CD4-positive, alpha-beta T cell treated with Interleukin-1 beta for 1 hour (primary cell): Measurements from ENCODE around the gene CLDN34.

Experiments
- DNase-seq, 2 donors: peaks; one replicate each; pipeline ENCODE4 v3.0.0-alpha.2; 2020 to 2022

The CLDN34 gene

DNA sequence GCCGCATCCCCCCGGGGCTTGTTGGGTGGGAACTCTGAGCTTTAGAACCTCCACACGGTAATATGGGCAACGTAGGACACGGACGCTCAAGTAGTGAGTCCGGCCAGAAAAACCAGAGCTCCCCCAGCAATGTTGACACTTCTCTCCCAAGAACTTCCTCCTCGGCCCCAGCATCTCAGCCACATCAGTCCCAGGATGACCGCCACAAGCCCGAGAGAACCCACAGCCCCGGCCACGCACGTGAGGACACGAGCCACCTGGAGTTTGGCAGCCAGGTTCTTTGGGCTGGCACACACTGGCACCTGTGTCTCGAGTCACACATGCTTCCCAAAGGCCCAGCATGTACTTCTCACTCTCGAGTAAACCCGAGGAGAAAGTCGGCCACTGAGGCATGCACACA, 16.3 kb downstream of the CLDN34 start:
- DNase-seq: no peak

DNA sequence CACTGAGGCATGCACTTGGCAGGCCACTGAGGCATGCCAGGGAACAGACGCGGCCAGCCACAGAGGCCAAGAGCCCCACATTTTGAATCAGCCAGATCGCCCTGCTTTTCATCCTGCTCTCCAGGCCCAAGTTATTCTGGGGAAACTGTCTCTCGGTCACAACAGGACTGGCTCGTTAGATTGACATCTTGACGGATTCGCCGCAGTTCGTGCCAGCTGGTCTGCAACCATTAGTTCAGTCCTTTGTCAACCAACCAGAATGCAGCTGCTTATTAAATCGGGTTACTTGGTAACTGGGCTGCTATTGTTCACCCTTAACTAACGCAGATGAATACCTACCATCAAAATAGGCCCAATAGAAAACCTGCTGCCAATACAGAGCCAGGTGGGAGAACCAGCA, 16.7 kb downstream of the CLDN34 start:
- no peak for DNase-seq

DNA sequence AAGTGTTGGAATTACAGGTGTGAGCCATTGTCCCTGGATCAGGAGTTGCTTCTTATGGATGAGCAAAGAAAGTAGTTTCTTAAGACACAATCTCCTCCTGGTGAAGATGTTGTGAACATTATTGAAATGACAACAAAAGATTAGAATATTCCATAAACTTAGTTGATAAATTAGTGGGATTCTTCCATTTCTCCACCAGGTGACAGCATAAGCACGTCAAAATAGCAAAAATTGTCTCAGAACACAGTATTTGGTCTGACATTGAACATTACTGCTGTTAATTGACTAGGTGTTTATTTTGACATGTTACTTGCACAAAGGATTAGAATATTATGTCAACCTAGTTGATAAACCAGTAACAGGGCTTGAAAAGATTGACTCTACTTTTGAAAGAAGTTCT, 21.6 kb downstream of the CLDN34 start:
- no peak for DNase-seq

DNA sequence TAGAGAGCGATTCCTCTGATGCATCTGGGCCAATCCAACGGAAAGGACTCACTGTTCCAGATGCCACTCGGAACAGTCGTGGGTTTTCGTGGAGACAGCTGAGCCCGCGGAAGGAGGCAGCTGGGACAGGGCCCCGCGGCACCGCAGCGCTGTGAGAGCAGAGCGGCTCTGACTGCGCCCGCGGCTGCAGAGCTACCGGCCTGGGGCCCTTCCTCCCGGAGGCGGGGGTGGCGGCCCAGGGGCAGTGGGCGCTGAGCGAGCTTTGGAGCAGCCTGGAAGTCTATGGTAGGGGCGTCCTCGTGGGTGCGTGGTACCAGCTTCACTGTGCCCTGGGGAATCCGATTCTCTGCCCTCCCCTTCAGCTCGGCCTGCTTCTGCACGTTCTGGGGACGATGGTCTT, 24.9 kb downstream of the CLDN34 start:
- DNase-seq: no peak

DNA sequence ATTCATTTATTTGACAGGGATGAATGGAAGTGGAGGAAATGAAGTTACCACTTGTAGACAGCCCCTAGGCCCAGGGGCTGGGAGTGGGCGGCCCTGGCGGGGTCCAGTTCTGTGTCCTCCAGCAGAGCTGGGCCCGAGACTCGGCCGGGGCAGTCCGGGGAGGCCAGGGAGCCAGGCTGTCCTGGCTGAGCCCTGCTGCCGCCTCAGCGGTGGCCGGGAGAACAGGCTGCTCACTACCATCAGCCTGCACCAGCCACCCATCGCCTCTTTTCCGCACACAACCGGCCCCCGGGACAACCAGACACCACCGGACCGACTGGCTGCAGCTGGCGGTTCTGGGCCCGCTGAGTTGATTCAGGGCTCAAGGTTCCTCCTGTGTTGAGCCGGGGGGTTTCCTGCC, 25.6 kb downstream of the CLDN34 start:
- DNase-seq: no peak

DNA sequence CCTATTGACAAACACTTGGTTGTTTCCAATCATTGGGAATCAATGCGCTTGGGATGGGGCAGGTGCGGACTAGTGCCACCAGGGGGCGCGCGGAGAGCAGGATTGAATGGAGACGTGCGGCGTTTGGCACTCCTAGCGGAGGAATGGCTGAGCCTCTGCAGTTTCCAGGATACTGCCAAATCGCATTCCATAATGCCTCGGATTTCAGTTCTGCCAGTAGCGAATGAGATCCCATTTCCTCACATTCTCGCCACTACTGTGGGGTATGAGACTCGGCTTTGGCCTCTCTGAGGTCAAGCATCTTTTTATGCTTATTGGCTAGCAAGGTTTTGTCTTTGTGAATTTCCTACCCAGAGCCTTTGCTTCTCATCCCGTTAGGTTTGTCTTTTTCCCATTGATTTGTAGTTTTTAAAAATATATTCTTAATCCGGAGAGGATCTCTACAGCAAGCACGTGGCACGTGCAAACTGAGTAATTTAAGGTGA, 28.7 kb downstream of the CLDN34 start:
- peak; percentile 67 to 74 for DNase-seq

DNA sequence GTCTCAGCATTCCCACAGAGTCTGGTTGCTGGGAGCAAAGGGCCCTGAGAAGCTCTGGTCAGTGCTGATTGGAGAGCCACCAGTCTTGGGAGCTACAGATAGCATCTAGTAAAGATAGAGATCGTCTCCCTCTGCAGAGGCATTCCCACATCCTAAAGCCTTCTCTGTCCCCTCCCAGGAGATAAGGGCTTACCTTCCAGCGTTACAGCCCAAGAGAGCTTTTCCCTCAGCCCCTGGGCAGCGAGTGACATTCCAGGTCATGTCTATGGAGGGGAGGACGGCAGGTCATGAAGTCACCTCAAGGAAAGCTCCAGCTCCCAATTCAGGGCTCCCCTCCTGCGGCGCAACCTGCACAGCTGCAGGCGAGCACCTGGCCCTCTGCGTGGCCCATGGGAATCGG, 29.9 kb downstream of the CLDN34 start:
- DNase-seq: no peak

DNA sequence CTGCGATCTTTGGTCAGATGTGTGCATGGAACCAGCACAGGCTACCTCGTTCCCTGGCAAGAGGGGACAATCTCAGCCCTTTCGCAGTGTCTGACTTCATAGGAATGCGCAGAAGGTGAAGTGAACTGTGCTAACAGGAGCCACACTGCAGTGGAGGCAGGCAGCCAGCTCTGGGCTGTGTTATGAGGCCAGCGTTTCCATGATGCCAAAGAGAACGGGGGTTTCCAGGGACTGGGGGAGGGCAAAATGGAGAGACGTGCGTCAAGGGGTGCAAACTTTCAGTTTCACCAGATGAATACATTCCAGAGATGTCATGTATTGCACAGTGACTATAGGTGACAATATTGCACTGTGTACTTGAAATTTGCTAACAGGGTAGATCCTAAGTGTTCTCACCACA, 30.4 kb downstream of the CLDN34 start:
- DNase-seq: peak in 1 of 2 donors; percentile 25

DNA sequence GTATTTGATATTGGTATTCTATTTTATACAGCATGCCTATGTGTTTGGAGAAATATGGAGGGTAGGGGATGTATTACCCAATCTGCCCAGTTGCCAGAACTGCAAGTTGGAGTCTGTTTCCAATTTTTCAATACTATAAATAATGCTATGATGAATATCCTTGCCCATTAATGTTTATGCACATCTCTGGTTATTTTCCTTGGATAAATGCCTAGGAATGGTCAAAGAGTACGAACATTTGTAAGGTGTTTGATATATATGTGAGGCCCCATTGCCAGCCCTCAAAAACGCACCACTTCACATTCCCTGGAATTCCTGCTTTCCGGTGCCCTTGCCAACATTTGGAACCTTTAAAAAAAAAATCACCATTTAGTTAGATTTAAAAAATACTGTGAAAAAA, 34.3 kb downstream of the CLDN34 start:
- no peak for DNase-seq

DNA sequence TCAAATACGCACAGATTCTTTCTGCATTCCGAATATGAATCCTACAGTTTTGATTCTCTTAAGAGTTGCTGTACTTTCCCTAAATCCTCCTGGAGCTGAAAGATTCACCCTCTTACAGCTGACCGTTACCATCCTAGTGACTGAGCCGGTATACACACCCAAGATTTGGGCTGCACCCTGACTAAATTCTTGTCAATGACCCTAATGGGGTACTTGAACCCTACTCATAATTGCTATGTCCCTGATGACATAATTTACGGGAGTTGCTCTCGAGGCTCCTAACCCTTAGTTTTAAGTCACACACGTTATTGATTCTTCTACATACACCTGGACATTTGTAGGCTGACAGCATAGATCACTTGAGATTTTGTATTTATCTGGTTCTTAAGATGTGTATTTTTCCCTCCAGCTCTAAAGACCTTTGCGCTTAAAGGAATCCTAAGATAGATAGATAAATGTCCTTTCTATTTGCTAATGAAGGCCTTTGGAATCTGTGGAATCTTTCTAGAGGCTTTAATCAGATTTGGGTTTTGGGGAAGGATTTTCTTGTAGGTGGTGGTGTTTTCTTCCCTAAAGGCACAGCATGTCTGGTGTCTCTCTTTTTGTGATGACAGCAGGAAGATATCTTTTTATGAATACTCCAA, 37.8 kb downstream of the CLDN34 start:
- no peak for DNase-seq

DNA sequence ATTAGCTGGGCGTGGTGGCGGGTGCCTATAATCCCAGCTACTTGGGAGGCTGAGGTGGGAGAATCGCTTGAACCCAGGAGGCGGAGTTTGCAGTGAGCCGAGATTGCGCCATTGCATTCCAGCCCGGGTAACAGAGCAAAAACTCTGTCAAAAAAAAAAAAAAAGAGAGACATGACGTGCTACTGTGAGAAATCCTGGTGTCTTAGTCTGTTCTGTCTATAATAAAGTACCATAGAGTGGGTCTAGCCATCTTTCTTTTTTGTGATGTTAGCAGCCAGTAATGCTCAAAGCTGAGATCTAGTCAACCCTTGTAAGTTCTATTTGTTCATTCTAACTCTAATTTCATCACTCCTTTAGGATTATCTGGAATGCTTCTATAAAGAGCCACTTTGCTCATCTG, 38.9 kb downstream of the CLDN34 start:
- no peak for DNase-seq

DNA sequence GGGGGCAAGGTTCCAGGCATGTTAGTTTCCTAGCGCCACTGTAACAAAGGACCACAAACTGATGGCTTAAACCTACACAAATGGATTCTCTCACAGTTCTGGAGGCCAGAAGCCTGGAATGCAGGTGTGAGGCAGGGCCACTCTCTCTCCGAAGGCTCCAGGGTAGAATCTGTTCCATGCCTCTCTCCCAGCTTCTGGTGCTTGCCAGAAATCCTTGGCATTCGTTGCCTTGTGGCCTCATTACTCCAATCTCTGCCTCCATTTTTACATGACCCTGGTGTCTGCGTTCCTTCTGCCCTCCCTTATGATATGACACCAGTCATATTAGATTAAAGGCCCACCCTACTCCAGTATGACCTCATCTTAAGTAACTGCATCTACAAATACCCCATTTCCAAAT, 39.6 kb downstream of the CLDN34 start:
- no peak for DNase-seq

DNA sequence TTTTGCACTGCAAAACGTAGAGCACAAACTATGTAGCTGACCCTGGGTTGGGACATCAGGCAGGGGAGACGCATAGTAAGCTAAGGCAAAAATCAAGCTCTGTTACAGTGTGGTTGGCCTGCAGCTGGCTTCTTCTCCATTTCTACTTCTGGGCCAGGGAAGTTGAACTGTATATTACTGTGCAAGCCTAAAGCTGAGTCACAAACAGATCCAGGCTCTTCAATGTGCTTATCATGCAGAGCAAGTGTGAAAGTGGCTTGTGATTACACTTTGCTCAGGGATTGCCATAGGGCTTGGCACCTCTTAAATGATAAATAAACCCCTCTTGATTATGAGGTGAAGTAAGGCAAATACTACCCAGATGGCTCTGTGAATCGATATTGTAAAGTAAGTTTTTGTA, 40.5 kb downstream of the CLDN34 start:
- DNase-seq: no peak

DNA sequence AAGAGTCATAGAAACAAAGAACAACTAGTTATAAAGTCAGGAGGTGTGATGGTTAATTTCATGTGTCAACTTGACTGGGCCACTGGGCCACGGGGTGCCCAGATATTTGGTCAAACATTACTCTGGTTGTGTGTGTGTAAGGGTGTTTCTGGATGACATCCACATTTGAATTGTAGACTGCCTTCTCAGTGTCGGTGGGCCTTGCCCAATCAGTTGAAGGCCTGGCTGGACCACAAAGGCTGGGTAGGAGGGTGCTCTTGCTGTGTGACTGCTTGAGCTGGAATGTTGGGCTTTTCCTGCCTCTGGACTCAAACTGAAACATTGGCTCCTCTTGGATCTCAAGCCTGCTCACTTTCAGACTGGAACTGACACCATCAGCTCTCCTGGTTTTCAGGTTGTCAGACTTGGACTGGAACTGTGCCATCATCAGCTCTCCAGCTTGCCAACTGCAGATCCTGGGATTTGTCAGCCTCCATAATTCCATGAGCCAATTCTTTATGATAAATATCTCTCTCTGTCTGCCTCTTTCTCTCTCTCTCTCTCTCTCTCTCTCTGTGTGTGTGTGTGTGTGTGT, 41.4 kb downstream of the CLDN34 start:
- DNase-seq: no peak

DNA sequence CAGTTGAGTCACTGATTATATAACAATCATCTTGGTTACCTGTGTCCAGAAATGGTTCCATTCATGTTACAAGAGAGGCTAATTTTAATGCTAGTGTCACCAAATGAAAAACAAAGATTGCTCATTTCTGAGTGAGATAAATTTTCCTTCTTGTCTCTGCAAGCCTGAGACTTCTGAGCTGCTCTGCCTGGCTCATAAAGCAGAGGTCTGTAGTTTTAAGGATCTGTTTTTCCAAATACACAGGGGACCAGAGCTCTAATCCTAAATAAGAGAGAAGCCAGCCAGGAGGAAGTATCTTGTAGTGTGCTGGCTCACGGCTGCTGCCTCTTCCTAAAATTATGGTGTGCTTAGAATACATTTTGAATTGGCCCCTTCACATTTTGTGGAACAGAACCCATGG, 42.6 kb downstream of the CLDN34 start:
- no peak for DNase-seq

DNA sequence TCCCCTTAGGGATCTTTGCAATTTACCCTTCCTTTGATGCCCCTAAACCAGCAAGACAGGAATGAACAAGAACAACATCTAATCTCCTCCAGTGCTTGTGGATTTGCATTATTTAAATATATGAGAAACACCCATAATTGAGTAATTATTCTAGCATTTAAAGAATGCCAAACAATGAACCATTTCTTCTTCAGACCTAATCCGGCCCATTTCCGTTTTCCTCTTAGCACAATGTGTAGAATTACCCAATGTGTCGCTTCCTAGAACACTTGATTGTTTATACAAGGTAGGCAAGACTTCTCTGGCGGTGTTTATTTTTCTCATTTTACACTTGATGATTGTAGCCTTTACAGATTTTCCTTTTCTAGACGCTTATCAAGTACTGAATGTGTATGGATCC, 43.5 kb downstream of the CLDN34 start:
- DNase-seq: no peak

DNA sequence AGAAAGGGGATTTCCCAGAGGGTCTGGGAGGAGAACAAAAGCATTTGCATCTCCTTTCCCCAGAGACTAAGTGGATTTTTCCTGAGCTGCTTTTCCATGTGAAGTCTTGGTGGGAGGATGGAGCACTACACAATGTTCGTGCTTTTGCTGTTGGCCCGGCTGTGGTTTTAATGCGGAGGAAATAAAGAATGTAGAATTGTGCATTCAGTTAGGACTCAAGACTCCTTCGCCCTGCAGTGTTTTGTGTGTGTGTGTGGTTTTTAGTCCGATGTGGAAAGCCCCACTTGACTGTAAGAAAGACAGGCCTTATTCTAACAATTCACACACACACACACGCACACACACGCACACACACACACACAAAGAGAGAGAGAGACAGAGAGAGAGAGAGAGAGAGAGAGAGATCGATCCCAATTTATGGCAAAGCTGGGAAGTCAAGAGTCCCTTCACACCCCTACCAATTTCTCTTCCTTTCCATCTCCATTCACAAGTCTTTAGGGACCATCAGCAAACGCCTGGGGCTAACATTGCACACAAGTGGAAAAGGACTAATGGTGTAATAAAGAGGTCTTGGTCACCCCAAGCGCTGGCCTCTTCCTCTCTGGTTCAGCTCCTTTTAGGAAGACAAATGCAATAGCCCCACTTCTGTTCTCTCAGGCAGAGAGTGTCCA, 44.2 kb downstream of the CLDN34 start:
- DNase-seq: peak in 1 of 2 donors; percentile 45

DNA sequence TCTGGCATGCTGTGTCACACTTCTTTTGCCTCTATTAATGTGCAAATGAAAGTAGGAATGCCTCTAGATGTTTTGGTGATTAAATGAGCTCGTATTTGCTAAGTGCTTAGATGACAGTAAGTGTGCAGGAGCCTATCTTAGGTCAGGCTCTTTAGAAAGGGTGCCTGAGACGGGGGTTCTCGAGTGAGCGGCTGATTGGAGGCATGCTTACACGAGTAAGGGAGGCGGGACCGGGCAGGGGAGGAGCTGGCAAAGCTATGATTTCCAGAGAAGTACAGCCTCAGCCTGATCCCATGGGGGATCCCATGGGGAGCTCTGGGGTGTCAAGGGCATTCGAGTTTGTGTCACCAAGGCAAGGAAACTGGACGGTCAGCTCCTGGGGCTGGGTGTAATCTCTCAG, 44.8 kb downstream of the CLDN34 start:
- no peak for DNase-seq

DNA sequence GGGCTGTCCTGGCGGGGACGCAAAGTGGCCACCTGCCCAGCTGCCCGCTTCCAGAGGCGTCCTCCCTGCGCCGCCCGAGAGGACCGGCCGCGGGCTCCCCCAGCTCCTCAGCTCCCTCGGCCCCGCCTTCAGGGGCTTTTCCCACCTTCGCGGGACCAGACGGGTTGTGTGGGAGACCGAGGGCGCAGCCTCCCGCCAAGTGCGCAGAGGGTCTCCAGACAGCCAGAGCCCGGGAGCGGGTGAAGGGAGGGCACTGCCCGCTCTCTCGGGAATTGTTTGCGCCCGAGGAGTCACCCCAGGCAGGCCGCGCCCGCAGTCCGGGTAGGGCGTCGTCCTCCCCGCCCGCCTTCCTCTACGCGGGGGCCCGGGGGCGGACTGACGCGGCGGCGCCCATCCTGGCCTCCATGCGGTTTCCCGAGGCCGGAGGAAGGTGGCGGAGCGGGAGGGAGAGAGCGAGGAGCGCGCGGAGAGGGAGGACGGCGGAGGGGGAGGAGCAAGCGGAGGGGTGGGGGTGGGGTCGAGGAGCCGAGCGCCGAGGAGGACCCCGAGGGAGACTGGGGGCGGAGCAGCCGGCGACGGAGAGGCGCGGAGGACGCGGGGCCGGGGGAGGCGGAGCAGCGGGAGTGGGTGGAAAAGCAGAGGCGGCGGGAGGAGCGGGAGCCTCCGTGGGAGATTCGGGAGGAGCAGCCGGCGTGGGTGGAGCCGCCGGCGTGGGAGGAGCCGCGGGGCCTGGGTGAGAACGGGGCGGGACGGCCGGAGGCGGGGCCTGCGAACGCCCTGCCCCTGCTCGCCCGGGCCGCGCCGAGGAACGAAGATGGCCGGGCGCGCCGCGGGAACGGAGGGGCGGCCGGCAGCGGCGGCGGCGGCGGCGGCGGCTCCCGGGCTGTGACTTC, 47.5 kb downstream of the CLDN34 start:
- DNase-seq: peak; percentile 80 to 81

DNA sequence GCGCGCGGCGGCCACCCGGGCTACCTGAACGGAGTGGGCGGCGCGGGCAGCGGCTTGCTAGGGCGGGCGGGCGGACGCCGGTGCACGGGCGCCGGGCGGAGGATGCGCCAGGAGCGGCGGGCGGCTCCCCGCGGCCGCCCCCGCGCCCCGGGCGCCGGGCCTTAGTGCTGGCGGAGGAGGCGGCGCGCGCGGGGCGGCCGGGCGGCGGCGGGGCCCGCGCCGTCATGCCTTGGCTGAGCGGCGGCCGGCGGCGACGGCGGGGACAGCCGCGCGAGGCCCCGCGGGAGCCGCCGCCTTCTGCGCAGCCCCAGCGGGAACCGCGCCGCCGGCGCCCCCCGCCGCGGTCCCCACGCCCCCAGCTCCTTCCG, 48.2 kb downstream of the CLDN34 start:
- DNase-seq: no peak

DNA sequence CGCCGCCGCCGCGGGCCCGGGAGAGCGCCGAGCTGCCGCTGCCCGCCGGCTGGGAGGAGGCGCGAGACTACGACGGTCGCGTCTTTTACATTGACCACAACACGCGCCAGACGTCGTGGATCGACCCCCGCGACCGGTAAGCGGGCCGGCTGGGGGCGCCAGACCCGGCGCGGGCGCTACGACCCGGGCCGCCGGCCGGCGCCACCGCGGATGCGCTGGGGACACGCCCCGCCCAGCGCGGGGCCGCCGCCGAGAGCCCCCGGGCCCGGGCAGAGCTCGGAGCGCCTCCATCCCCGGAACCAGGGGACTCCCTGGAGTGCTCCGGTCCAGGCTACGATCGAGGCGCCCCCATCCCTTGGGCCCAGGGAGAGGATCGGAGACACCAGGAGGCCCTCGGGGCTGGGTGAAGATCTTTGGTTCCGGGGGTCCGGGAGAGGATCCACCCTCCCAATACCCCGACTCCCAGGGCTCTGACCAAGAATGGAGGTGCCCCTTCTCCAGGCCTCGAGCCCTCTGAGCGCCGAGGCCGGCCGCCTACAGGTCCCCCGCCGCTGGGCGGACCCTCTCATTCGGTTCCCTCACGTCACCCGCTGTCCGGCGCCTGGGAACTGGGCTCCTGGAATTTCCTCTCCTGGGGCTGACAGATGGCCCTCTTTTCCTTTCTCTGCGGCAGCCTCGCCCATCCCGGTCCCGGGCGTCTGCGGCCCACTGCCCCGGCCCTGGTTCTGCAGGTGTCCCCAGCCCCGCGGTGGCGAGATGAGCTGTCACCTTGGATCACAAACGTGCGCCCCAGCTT, 48.8 kb downstream of the CLDN34 start:
- peak in 1 of 2 donors; percentile 19 for DNase-seq

DNA sequence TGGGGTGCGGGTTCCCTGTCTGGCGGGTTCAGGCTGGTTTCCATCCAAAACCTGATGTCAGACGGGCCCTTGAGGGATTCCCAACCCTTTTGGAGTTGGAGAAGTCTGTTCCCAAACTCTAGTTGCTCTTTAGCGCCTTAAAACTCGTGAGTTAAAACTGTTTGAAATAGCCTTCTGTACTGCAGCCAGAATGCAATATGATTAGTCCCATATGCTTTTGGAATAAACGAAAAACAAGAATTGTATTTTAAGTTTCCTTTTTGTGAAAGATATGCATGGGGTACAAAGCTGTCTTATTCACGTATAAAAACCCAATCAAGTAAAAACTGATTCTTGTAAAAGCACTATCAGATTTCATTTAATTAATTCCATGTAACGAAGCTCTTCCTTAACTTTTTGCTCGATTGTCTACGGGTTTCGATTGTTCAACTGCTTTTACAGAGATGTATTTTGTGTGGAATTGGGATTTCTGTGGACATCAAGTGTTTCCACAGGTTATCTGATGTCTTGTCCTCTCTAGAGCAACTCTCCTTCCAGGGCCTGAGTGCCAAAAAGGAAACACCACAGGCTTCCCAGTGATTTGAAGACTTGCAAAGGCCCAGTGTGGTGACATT, 49.5 kb downstream of the CLDN34 start:
- no peak for DNase-seq
